Upper lobe of right lung (tissue), 1 donor: ENCODE measurements around the gene IFI44. TPM values are rescaled to one million over a fixed set of nuclear protein-coding genes. Genes with fewer than 3 reads are reported as not detected.

Experiments used
- ATAC-seq: fragments of 200-7000 bp; cut with Tn5 transposase; one replicate; pipeline ENCODE4 v1.9.1; 2020; ENCODE audit warnings: mild to moderate bottlenecking, moderate library complexity
- DNase-seq: peaks from one replicate; pipeline ENCODE4 v3.0.0-alpha.2; 2020
- H3K27ac ChIP-seq: fragments of 200-600 bp; one replicate; pipeline ENCODE4 v1.8.0; 2022
- H3K27me3 ChIP-seq: fragments of 200-600 bp; one replicate; pipeline ENCODE4 v1.8.0; 2022; ENCODE audit warnings: mild to moderate bottlenecking
- H3K36me3 ChIP-seq: fragments of 200-600 bp; one replicate; pipeline ENCODE4 v1.8.0; 2022
- H3K4me1 ChIP-seq: fragments of 200-600 bp; one replicate; pipeline ENCODE4 v1.8.0; 2022
- H3K4me3 ChIP-seq: fragments of 200-600 bp; one replicate; pipeline ENCODE4 v1.8.0; 2022; ENCODE audit warnings: mild to moderate bottlenecking
- H3K9me3 ChIP-seq: fragments of 200-600 bp; one replicate; pipeline ENCODE4 v1.8.0; 2022
- CTCF ChIP-seq: fragments of 200-600 bp; IDR thresholded peaks from one replicate; pipeline ENCODE4 v1.8.0; 2022; ENCODE audit warnings: antibody characterized with exemption
- intact Hi-C: fragments of 100-400 bp; cut with DNase I; formaldehyde crosslinking; loops from one replicate; pipeline ENCODE4 v1.11.0; 2022
- total RNA-seq: library from RNA; stranded (reverse); fragmentation: NEBNext Ultra II Directional; extraction: Animal tissue kit (Norgen Biotek cat#: 25700); gene quantifications from one replicate; pipeline ENCODE4 v1.2.1, GENCODE V29; 2021
- donor health status: DM: no; HTN: yes; CAD: no; lungs with severe emphysema.

IFI44 gene
- total RNA-seq, 1 donor from 2014 or later = 63.2 TPM

GRCh38 chr1:78683079-78683478 is 33.4 kb downstream of the IFI44 start:
- no peak for TF ChIP-seq CTCF
- Histone ChIP-seq H3K36me3 (no peaks in the 10 kb centered on the region), H3K9me3 (no peaks in the 10 kb centered on the region), H3K27ac (no peak overlapping the region), H3K4me1 (no peaks in the 10 kb centered on the region), H3K27me3 (no peaks in the 10 kb centered on the region), H3K4me3 (no peak overlapping the region)
- intact Hi-C loops = no loop called here
- DNase-seq (no peak), ATAC-seq (no peak)

- no peak for TF ChIP-seq CTCF
- intact Hi-C loops = no loop called here
- Histone ChIP-seq H3K4me3 (no peak overlapping the region), H3K36me3 (no peaks in the 10 kb centered on the region), H3K27me3 (no peaks in the 10 kb centered on the region), H3K27ac (no peak overlapping the region), H3K9me3 (no peaks in the 10 kb centered on the region), H3K4me1 (no peaks in the 10 kb centered on the region)
- DNase-seq (no peak), ATAC-seq (no peak)
Observed at GRCh38 chr1:78687315-78687714, 37.7 kb downstream of the IFI44 start.

- H3K4me3 ChIP-seq = no peak overlapping the region
- no peaks in the 10 kb centered on the region for H3K9me3 ChIP-seq
- TF ChIP-seq CTCF = no peak
- no peak for DNase-seq
- intact Hi-C loops = no loop called here
- no peaks in the 10 kb centered on the region for H3K4me1 ChIP-seq
- H3K36me3 ChIP-seq = no peaks in the 10 kb centered on the region
- no peak for ATAC-seq
- no peaks in the 10 kb centered on the region for H3K27me3 ChIP-seq
- H3K27ac ChIP-seq = no peak overlapping the region
Observed at GRCh38 chr1:78687914-78688313, 38.3 kb downstream of the IFI44 start.

- no peak for TF ChIP-seq CTCF
- no peaks in the 10 kb centered on the region for H3K27me3 ChIP-seq
- no peak overlapping the region for H3K4me3 ChIP-seq
- H3K27ac ChIP-seq = no peak overlapping the region
- no peak for DNase-seq
- intact Hi-C loops = no loop called here
- no peak for ATAC-seq
- no peaks in the 10 kb centered on the region for H3K36me3 ChIP-seq
- H3K4me1 ChIP-seq = no peaks in the 10 kb centered on the region
- H3K9me3 ChIP-seq = no peaks in the 10 kb centered on the region
Observed at GRCh38 chr1:78688697-78689096, 39.1 kb downstream of the IFI44 start.

- H3K4me1 ChIP-seq = no peaks in the 10 kb centered on the region
- no peak overlapping the region for H3K4me3 ChIP-seq
- H3K9me3 ChIP-seq = no peaks in the 10 kb centered on the region
- no peak for DNase-seq
- no peak overlapping the region for H3K27ac ChIP-seq
- intact Hi-C loops = no loop called here
- H3K27me3 ChIP-seq = no peaks in the 10 kb centered on the region
- no peak for TF ChIP-seq CTCF
- no peak for ATAC-seq
- no peaks in the 10 kb centered on the region for H3K36me3 ChIP-seq
Observed at GRCh38 chr1:78690516-78690915, 40.9 kb downstream of the IFI44 start.
